HG03108 (cell line): Measurements from ENCODE around the gene AHNAK2.

Experiments used
- ATAC-seq: cut with Tn5 transposase; IDR thresholded peaks from one replicate; pipeline ENCODE4 v1.9.1; 2021; ENCODE audit warnings: moderate library complexity; ENCODE audit not compliant: unreplicated experiment

Gene AHNAK2

GRCh38 chr14:104974665-104975390 lies 3.3 kb downstream of the AHNAK2 start:
- ATAC-seq = no peak

GRCh38 chr14:104974146-104974541 lies 4.0 kb downstream of the AHNAK2 start:
- no peak for ATAC-seq

GRCh38 chr14:104973385-104974145 lies 4.6 kb downstream of the AHNAK2 start:
- no peak for ATAC-seq

- no peak for ATAC-seq
Observed at GRCh38 chr14:104973135-104973384, 5.1 kb downstream of the AHNAK2 start.

GRCh38 chr14:104972301-104973134 lies 5.7 kb downstream of the AHNAK2 start:
- ATAC-seq = no peak

GRCh38 chr14:104971447-104972240 lies 6.5 kb downstream of the AHNAK2 start:
- ATAC-seq = no peak

GRCh38 chr14:104970231-104971068 lies 7.7 kb downstream of the AHNAK2 start:
- no peak for ATAC-seq

- no peak for ATAC-seq
Observed at GRCh38 chr14:104969741-104970230, 8.4 kb downstream of the AHNAK2 start.

- no peak for ATAC-seq
Observed at GRCh38 chr14:104968541-104969401, 9.4 kb downstream of the AHNAK2 start.

GRCh38 chr14:104968153-104968527 lies 10.0 kb downstream of the AHNAK2 start:
- ATAC-seq = no peak

- no peak for ATAC-seq
Observed at GRCh38 chr14:104967386-104968152, 10.6 kb downstream of the AHNAK2 start.

GRCh38 chr14:104966981-104967385 lies 11.2 kb downstream of the AHNAK2 start:
- no peak for ATAC-seq

GRCh38 chr14:104966261-104966865 lies 11.8 kb downstream of the AHNAK2 start:
- ATAC-seq = no peak

- no peak for ATAC-seq
Observed at GRCh38 chr14:104965561-104966231, 12.5 kb downstream of the AHNAK2 start.

GRCh38 chr14:104964546-104964945 lies 13.6 kb downstream of the AHNAK2 start:
- no peak for ATAC-seq

- ATAC-seq = no peak
Observed at GRCh38 chr14:104957146-104958113, 20.7 kb downstream of the AHNAK2 start.
